ENCODE results near the gene ENAH.
"Not testable (repeated sequence)": the region's sequence is repeated elsewhere in the genome, so short reads cannot be mapped to it uniquely, and the experiment has no call there.

The ENAH gene

DNA sequence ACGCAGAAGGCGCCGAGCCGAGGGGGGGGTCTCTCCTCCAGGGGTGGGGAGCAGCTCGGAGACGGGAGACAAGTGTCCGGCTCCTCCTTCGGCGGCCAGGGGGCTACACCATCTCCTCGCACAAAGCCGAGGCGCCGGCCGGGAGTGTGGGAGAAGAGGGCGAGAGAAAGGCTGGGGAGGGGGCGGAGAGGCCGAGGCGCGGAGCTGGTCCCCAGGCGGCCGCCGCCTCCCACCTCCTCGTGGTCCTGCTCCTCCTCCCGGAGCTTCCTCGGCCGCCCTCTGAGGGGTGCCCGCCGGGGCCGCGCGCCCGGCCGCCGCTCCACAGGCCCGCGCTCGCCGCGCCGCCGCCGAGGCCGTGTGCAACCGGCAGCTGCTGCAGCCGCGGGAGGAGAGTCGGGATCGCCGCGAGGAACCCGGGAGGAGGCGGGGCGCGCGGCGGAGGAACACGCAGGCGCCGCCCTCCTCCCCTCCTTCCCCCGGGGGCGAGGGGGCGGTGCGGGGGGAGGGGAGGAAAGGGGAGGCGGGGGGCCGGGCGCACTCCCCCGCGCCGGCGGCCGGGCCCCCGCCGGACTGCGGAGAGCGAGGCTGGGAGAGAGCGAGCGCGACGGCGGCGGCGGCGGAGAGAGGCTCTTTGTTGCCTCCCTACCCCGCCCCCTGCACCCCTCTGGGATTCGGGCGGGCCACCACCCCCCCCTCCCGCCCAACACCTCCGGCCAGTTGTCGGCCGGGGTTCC lies at the start of gene ENAH:
ENAH (minus strand) TSS at position 395 of the 734 bp plus-strand sequence. CDS start 433 bp downstream, outside the sequence.
- DNase-seq, result no peak

DNA sequence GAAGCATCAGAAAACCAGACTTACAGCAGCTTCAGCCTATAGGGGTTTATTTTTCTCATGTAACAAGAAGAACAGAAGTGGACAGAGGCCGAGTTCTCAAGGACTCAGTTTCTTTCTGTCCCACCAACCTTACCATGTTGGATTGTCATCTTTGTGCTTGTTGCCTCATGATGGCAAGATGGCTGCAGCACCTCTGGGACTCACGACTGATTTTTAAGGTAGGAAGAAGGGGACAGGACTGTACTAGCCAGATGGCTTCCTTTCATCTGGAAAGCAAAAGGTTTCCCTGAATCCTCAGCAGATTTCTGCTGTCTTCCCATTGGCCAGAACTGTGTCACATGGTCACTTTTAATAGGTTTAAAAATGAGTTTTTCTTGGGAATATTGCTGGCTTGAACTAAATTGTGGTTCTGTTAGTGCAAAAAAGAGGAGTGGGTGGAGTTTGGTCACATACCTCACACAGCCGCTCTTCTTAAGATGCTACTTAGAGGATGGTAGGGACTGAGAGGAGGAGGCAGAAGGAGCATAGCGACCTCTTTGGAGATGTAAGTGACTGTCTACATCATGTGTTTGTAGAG lies 48.1 kb upstream of the ENAH start:
- DNase-seq, result no peak

DNA sequence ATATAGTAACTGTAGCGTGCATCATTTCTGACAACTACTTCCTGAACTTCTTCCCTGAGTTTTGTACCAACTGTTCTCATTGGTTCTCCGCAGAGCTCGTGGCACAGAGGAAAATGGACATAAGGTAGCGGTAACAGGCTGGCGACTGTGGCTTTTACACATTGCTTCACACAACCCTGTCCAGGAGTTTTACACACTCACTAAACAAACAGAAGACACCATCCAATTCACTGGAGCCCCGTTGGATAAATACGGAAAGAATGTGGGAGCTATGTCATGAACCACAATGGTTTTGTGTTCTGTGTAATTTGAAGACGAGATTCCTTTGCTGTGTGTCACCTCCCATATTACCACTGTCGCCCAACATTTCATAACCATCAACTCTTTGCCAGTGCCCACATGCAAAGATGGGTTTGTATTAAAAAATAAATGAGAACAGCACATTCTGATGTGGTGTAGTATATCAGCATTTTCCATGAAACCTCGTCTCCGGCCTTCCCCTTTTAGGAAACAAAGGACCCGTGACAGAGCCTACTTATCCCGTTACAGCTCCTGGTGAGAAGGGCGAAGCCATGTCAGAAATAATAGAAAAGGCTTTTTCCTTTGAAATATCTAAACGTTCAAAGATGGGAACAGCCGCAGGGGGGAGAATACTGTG lies 47.4 kb upstream of the ENAH start:
- no peak for DNase-seq

DNA sequence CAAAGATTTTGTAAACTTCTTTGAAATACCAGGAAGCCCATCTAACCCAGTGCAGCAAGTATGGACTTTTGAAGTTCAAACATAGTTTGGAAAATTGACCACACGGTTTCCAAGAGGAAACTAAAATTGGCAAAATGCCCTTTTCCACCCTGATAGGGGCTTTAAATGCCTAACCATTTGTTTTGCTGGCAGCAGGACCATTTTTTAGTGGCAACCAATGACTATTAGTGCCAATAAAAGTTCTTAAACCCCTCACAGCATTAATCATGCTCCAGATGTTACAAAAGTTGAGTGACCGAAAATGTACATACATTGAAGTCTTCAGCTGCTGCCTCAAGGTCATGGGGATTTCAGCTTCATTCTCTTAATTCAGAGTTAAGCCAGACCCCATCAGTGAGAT lies 46.4 kb upstream of the ENAH start:
- no peak for DNase-seq

DNA sequence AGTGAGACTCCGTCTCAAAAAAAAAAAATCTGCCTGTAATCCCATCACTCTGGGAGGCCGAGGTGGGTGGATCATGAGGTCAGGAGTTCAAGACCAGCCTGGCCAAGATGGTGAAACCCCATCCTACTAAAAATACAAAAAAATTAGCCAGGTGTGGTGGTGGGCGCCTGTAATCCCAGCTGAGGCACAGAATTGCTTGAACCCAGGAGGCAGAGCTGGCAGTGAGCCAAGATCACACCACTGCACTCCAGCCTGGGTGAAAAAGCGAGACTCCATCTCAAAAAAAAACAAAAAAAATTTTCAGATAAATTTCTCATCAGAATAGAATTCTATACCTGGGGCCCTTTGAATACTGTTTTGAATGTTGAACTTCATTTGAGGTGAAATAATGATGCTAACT lies 45.3 kb upstream of the ENAH start:
- not testable (repeated sequence) for DNase-seq

DNA sequence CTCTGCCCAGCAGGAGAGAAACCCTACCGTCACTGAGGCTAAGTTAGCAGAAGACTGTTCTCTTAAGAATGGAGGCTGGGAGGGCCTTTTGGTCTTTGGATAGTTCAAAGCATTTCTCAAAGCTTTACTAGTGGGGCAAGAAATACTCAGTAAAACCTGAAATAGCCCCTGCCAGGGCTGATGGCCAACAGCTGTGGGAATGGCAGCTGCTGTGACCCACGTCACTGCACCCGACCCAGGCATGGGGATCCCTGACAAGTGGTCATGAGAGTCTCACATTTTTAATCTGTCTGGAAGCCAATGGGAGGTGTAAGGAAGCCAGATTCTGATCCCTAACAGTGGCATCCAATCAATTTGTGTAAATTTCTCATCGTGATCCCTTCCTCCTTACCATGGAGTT lies 44.5 kb upstream of the ENAH start:
- DNase-seq, result no peak

DNA sequence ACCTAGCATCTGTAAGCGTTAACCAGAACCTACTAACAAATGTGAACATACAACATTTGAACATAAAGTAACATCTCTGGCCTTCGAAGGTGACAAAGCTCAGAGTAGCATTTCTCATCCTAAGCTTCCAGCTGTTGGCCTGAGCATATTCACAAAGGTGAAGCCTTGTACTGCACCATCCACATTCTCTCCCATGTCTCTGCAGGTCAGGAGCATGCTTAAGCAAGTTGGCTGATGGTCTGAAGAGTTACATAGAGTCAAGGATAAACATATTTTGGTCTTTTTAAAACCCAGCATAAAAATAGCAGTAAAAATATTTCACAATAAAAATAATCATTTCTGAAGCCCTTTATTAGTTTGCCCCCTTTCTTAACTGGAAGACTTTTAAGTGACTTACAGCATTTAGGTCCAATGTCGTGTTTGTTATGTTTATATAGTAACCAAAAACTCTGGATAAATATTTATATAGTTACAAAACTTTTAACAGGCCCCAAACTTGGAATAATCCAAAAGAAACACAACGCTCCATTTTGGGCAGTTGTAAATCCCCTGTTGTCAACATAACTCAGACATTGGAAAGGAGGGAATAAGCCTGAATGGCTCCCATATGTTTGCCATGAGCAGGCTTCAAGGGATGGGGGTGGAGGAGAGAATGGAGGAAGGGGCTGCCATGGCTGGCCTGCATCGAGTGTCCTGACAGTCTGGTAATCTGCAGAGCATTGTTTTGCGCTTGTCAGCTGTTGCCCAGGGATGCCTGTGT lies 42.8 kb upstream of the ENAH start:
- DNase-seq, result no peak

DNA sequence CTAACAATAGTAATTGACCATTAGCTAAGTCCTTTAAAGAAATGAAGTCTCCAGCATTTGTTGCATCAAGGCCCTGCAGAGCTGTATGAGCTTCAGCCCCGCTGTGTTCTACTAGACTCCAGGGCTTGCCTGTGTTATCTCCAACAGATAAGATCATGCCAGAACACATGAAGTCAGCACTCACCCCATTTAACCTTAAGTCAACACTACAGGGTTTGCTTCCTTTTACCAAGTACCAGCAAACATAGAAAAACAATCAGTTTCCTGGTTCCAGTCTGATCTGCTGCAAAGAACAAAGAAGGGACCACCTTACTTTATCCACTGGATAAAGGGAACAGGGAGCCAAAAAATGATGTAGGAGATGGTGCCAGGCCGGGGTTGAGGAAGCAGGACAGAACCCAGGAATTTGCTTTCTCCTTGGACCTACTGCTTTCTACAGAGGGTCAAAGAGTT lies 41.3 kb upstream of the ENAH start:
- DNase-seq, result no peak

DNA sequence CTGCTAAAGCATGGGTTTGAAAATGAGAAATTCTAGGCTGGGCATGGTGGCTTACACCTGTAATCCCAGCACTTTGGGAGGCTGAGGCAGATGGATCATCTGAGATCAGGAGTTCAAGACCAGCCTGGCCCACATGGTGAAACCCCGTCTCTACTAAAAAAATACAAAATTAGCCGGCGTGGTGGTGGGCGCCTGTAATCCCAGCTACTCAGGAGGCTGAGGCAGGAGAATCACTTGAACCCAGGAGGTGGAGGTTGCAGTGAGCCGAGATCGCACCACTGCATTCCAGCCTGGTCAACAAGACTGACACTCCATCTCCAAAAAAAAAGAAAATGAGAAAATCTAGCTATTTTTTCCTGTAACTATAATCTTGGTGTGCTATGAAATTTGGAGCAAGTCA lies 40.8 kb upstream of the ENAH start:
- DNase-seq, result not testable (repeated sequence)

DNA sequence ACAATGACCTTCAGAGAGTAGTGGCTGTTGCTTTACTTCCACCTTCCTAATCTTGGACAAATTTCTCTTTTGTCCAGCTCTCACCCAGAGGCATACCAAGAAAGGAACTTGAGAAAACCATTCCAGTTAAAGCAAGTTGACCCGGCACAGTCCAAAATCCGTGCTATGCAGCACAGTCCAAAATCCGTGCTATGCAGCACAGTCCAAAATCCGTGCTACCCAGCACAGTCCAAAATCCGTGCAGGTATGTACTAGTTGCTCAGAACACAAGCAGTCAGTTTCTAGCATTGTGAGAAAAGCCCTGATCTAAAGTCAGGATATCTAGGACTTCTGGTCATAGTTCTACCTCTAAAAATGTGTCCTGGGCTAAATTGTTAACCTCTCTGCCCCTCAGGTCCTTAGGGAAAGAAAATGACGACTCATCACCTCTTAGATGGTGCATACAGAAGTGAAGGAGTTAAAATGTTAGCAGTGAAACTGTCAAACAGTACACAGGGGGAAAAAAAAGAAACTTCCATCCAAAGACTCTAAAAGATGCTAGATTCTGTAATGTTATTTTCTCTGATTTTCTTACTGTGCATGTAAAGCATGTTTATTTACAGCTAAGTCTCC lies 40.3 kb upstream of the ENAH start:
- no peak for DNase-seq

DNA sequence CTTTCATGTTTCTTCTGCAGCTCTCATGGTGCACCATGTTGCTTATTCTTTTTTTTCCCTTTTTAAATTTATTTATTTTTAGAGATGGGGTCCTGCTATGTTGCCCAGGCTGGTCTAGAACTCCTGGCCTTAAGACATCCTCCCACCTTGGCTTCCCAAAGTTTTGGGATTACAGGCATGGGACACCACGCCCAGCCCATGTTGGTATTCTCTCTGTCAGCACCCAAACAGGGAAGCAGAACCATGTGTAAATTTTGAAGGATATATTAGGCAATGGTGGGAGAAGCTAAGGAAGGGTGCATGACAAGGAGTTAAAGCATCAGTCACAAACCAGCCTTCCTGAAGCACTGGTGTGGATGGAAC lies 39.6 kb upstream of the ENAH start:
- DNase-seq, result no peak

DNA sequence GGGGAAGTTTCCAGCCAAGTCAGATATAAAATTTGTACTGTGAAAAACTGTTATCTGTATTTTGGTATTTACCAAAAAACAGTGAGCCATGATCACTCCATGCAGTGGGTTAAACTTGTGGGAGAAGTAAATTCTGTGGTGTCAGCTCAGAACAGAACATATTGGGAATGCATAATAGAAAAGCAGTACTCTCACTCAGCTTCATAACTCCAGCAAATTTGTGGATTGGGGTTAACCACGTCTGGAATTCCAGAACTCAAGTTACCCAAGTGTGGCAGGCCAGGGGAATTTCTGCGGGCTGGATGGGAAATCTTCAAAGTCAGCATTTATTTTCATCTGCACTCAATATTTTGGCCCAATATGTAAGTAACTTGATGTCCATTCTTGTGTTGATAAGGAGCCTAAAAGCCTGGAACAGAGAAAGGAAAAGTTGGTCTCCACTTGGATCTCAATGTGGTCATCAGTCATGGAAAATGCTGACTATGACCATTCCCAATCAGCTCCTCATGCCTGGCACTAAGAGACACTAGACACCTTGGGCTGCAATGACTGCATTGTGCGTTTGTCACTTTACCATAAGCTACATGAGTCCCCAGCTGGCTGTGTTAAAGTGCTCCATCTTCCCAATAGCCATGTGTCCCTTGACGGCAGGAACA lies 39.1 kb upstream of the ENAH start:
- DNase-seq, result no peak

DNA sequence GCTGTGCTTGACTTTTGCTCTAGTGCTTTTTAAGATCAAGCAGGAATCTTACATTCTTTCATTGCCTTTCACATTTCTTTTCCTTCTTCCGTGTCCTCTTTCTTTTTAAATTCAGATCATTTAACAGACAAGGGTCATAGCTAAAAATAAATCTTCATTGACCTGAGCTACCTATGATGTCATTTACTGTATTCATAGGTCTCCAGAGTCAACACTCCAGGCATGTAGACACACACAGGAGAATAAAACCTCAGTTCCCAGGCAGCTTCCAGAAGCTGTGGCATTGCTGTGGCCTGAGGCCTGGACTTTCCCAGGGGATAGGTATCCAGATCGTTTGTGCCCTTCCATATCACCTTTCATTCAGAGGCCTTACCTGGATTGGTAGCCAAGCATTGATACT lies 38.5 kb upstream of the ENAH start:
- DNase-seq, result no peak

DNA sequence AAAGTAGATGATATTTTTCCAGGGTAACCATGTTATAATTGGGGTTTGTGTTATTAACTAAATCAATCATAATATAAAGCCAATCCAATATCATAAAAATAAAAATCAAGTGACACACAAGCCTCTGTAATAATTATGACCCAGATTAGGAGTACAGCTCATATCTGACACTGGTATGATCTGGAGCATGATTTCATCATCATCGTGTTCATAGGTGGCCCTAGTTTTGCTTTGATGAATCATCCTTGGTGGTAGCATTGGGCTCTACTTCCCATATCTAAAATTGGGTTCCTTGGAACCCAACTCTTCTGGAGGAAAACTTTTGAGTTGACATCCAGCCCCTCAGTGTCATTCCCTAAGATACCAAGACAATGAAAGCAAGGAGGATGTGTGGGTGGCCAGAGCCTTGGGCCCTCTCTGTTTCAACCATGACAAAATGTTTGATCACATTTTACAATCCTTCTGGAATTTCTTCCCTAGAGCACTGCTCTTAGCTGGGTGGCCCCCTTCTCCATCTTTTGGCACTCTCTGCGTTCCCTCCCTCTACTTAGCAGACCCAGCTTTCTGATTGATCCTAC lies 37.0 kb upstream of the ENAH start:
- no peak for DNase-seq

DNA sequence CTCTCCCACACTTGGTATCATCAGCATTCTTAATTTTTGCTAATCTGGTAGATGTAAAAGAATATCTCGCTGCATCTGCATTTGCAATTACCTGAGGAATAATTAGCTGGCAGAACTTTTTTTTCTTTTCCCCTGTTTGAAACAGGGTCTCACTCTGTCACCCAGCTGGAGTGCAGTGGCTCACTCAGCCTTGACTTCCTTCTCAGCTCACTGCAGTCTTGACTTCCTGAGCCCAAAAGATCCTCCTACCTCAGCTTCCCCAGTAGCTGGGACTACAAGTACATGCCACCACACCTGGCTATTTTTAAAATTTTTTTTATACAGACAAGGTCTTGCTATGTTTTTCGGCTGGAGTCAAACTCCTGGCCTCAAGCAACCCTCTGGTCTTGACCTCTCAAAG lies 35.4 kb upstream of the ENAH start:
- no peak for DNase-seq

DNA sequence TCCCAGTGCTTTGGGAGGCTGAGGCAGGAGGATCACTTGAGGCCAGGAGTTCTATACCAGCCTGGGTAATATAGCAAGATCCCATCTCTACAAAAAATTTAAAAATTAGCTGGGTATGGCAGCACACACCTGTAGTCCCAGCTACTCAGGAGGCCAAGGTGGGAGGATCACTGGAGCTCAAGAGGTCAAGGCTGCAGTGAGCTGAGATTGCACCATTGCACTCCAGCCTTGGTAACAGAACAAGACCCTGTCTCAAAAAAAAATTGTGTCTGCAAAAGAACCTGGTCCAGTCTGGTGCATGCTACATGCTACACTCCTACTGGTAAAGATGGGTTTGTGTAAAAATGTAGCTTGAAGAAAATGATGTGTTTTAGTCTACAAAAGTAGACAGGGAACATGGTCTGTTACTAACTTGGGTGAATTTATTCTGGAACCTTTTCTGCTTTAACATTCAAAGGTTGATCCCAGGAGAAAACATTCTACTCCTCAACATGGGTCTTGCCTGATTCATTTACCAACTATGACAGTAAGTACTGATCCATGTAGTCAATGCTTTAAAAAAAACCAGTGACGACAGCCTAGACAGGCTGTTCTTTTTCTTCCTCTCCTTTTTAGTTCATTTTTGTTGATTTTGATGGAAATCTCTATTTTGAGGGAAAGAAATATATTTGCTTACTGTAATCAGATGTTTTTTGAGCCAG lies 32.7 kb upstream of the ENAH start:
- no peak for DNase-seq

DNA sequence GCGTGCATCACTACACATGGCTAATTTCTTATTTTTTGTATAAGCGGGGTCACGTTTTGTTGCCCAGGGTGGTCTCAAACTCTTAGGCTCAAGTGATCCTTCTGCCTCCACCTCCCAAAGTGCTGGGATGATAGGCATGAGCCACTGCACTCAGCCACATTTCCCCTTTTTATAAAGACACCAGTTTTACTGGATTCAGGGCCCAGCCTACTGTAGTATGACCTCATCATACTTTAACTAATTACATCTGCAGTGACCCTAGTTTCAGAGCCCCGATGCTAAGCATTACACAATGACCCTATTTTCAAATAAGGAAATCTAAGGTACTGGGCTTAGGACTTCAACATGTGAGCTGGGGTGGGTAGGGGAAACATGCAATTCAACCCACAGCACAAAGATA lies 31.8 kb upstream of the ENAH start:
- DNase-seq, result no peak

DNA sequence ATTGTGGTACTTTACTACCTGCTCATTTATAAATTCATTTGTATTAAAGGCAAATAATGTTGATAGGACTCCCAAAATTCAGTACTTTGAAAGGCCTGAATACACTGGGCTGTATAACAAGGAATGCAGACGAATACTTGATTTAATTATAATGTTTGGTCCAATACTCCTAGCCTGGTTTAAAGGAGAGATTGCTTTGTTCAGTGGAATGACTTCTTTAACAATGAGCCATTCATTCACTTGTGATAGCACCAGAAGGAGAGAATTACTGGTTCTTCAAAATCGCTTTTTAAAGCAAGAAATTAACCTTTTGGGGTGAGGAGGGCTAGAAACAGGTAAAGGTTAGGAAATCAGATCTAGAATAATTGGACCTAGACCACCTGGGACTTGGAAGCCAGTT lies 28.3 kb upstream of the ENAH start:
- DNase-seq, result no peak

DNA sequence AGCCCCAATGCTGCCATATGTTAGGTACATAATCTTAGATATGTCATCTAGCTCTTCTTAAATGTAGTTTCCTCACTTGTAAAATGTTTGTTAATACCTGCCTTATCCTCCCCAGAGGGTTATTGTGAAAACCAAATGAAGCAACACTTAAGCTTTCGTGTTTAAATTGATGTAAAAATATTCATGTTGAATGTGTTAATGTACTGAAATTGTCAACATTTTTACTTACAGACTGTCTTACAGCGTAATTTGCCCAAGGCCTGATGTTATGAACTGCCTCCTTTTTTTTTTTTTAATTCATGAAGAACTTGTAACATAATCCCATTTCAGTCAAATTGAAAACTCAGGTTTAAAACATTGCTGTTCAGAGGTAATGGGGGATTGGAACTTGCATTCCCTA lies 25.6 kb upstream of the ENAH start:
- no peak for DNase-seq

DNA sequence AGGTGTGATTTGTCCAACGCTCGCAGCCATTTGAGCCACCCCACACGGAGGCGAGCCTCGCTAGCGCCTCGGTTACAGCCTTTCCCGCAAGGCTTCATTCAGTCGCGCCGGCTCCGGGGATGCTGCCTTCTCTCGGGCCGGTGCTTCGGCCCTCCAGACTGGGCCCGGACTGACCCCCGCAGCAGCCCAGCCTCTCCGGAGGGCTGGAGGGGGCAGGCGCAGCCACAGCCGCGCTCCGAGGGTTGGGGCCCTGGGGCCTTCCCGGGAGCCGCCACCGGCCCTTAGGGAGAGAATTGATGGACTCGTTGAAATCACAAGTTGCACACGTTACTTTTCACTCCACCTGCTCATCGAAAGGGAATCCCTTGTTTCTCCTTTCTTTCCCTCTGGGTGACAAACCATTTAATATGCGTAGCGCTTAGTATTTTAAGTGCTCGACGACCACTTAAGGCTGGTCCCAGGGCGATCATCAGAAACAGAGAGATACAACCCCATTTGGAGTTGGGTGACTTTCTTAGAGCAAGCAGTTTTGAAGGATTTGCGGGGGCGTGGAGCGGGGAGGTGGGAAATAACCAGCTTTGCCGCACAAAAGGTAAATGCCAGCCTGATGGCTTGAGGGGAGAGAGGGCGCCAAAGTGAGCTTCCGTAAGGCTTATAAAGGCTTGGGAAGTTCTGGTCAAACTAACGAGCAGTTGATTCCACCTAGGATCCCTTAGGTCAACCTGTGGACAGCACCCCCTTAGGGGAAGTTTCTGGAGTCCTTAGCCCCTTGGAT lies 24.6 kb upstream of the ENAH start:
- DNase-seq, result no peak

DNA sequence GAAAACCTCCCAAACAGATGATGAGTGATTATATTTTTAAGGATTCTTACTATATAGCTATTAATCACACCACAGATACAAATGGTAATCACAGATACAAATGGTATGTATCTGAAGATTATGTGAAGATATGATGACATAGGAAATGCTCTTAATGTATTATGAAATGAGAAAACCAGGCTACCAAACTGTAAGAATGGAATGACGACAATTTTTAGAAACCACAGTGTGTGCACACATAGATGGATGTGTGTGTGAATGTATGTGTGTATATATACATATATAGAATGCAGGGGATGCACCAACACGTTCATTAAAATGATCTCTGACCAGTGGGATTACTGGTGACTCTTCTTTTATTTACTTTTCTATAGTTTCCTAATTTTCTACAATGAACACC lies 21.5 kb upstream of the ENAH start:
- DNase-seq, result no peak
